Activated naive CD8-positive, alpha-beta T cell treated with anti-CD3 and anti-CD28 coated beads, Interleukin-2, amount 50 U/mL, for 16 hours (primary cell): Measurements from ENCODE around the gene GNB5.
"Not testable (repeated sequence)": the region's sequence is repeated elsewhere in the genome, so short reads cannot be mapped to it uniquely, and the experiment has no call there.

ENCODE experiments used
- DNase-seq: peaks from one replicate; pipeline ENCODE4 v3.0.0-alpha.2; 2020; ENCODE audit warnings: low read depth, low spot score

GNB5 gene

DNA sequence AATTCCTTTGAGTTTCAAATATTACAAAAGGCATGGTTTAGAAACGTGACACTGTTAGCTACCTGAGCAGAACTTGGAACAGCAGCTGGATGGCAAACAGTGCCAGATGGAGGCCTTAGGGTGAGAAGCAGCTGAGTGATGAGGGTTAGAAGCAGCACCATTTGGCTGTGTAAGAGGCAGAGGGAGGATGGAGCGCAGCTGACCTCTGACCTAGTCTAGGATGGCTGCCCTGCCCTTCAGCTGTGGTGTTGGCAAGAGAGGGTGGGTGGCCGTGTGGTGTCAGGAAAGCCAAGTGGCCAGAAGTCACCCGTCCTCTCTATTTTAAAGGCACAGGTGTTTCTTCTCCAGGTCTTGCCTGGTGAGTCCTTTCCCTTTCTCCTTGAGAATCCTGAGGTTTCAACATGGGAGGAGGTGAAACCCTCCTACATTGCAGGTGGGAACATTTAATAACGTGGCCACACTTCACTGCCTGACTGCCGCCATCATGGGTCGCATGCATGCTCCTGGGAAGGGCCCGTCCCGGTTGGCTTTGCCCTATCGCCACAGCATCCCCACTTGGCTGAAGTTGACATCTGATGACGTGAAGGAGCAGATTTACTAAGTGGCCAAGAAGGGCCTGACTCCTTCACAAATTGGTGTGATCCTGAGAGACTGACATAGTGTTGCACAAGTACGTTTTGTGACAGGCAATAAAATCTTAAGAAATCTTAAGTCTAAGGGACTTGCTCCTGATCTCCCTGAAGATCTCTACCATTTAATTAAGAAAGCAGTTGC lies 96.2 kb downstream of the GNB5 start:
- no peak for DNase-seq

DNA sequence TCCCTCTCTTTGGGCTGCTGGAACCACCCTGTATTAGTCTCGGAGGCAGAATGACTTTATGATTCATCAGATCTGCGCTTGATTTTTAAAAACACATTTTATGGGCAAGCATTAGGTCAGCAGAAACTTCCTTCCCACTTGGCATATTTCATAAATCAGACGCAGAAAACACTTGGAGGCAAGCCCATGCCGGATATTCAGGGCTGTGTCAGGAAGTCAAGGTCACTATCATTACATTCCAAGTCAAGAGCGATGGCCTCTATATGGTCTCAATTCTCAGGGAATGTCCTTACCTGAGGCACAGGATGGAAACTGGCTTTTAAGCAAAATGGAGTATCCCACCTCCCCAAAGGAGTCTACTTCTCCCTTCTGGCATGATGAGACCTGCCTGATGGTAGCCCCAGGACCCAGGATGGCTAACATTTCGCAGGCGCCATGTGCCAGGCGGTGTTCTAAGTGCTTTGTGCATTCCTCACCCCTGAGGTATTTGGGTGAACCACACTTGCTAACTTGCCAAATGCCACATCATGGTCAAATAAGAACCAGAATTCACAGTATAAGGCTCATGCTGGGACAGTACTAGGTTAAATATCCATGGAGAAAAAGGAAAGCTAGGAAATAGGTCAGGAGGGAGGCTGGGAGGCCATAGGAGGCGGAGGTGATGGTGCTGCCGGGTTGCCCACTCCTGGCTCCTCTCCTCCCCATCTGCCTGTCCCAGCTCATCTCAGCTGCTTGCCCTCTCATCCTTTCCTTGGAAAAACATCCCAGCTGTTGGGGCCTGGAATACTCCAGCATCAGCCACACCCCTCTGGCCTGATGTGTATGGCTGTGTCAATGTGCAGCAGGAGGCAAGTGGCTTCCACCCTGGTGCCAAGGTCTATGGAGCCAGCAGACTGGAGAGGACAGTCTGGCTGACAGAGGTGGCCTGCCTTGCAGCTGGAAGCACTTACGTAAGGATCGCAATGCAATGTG lies 97.4 kb downstream of the GNB5 start:
- DNase-seq, result no peak

DNA sequence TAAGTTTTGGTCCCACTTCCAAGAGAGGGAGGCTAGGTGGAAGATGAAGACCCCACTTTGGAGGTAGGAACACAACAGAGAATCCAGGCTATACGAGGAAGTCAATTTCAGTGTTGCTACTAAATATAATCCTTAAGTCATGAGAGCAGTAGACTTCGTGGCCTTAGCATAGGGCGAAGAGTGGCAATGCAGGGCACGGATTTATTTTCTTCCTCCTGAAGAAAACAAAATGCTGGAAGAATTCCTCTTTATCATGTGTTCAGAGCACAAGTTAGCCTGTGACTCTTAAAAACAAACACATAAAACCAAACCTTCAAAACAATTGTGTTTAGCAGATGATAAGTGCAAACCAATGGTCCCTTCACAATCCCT lies 98.0 kb downstream of the GNB5 start:
- DNase-seq, result no peak

DNA sequence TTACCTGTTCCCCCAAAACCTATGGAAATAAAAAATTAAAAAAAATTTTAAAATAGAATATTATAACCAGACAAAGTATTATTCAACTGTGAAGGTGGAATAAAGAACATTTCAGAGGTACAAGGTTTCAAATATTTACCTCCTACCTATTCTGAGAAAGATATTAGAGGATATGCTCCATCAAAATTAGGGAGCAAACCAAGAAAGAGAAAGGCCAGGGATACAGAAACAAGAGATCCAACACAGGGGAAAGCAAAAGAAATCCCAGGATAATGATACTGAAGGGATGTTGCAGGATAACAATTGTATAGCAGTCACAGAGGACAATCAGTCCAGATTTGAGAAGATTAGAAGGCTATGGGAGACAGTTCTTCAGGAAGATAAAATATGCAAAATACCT lies 101.0 kb downstream of the GNB5 start:
- no peak for DNase-seq

DNA sequence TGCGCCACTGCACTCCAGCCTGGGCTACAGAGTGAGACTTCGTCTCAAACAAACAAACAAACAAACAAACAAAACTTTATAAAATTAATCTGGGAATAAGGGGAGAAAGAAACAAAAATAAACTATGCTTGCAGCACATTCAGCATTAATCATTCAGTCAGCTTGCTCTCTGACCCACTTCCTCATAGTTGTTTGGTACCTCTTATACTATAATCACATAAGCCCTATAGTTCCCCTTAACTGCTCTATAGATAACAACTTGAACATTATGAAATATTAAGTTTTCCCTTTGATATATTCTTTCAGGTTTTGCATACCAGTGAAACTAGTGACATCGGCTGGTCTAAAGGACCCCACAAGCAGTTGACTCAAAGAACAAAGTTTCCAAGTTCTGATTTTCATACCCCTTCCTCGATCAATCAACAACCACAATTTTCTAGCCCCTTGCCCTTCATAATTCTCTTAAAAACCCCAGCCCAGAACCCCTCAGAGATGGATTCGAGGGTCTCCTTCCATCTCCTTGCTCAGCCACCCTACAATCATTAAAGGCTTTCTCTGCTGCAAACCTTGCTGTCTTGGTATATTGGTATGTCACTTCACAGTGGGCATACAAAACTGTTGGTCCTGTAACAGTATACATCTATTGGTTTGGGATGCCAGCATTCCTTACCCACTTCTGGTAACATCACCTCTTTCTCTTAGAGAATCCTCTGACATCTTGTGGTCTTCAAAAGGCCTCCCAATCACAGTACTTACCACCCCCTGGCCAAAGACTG lies 105.0 kb downstream of the GNB5 start:
- DNase-seq, result no peak

DNA sequence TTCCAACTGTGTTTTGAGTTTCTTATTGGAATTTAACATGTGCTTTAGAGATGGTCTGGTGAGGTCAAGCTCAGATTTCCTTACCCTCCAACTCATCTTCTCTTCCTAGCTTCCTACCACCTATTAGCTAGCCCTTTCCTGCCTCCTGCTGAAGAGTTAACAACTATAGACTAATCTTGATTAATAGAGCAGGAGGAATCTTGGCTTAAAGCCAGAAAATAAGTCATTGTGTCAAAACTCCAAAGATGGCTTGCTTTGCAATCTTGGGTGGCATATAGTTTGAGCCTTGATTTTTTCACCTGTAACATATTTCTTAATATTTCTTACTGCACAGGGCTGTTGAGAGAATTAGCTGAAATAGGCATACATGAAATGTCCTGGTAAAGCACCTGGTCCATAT lies 105.9 kb downstream of the GNB5 start:
- no peak for DNase-seq

DNA sequence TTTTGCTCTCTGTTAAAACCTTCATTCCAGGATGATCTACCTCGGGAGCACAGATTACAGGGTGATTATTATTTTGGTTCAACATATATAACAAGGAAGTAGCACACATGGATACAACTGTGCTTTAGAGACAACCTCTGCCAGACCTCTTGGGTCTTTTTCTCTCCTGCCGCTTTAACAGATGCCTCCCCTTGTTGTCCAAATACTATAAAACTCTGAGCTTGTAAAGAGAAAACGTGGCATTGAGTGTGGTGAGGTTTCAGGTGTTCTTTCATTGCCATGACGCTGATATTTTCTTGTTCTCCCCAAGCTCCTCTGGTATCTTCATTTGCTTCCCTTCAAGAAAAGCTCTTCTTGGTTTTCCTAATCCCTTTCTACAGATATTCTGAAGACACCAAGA lies 107.6 kb downstream of the GNB5 start:
- DNase-seq, result no peak

DNA sequence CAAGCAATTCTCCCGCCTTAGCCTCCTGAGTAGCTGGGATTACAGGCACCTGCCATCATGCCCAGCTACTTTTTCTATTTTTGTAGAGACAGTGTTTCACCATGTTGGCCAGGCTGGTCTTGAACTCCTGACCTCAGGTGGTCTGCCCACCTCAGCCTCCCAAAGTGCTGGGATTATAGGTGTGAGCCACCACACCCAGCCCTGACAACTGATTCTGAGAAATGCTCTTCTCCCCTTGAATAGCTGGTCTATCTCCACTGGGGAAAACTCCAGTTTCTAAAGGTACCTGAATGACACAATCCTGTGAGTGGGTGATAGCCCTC lies 108.2 kb downstream of the GNB5 start:
- not testable (repeated sequence) for DNase-seq

DNA sequence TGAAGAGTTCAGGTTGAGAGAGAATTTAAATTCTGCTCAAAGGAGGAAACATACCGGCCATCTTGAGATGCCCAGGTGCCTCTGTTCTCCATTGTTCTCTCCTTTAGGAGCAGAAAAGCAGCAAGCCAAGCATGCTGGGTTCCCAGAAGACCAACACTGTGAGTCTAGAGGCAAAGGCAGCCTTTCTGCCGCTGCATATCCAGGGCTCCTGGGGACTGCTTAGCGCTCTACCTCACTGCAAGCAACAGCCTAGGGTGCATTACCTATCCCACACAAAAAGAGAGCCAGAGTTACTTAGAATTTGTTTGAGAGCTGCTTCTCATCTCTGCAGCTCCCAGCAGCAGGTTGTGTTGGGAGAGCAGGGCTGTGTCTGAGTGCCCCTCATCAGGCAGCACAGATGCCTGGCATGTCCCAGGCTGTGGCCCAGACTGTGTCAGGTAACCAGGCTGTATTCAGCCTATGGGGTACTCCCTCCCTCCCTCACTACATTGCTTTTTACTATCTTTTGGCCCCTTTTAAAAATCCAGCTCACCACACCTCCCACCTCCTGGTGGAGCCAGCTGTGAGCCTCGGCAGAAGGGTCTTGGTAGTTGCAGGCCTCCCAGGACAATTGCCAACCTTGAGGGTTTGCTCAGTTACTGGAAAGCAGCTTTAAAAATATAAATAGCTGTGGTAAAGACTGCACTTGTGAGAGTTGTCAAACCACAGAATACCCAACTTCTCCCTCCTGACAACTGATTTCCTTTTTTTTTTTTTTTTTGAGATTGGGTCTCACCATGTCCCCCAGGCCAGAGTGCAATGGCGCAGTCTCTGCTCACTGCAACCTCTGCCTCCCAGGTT lies 108.8 kb downstream of the GNB5 start:
- no peak for DNase-seq

DNA sequence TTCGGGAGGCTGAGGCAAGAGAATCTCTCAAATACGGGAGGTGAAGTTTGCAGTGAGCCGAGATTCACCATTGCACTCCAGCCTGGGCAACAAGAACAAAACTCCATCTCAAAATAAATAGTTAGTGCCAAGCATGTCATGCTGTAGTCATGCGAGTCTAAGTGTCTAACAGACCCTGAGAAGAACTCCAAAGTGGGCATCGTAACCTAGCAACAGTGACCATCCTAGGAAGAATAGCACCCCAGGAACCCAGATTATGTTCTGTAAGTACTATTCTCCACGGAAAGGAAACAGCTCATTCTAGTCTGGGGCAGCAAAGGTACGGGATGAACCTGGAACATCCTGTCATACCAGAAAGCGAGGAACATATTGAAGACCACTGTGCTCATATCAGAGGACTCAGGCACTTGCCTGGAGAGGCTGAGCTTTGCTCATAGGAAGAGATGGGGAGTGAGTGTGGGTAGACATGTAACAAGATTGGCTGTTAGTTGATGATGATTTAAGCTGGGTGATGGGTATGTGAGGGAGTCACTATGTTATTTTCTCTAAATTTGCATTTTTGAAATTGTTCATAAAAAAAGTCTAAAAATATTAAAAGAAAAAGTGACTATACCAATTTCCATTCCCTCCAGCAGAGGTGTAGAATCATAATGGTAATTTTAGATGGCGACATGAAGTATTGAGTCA lies 110.3 kb downstream of the GNB5 start:
- no peak for DNase-seq

DNA sequence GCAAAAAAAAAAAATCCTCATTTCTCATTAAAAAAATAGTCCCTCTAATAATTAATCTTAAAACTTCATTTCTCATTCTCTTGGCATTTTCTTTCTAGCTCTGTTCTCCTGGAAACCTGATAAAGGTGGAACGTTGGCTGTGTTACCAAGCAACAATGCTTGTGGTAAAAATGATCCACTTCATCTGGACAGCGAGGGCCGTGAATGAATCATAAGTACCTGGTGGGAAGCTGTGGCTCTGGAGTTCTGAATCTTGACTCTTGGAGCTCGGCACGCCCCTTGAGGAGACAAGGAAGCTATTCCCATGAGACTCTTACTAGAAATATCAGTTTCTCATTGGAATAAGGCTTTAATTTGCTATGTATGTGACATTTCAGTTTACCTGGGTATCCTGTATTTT lies 111.2 kb downstream of the GNB5 start:
- DNase-seq, result no peak

DNA sequence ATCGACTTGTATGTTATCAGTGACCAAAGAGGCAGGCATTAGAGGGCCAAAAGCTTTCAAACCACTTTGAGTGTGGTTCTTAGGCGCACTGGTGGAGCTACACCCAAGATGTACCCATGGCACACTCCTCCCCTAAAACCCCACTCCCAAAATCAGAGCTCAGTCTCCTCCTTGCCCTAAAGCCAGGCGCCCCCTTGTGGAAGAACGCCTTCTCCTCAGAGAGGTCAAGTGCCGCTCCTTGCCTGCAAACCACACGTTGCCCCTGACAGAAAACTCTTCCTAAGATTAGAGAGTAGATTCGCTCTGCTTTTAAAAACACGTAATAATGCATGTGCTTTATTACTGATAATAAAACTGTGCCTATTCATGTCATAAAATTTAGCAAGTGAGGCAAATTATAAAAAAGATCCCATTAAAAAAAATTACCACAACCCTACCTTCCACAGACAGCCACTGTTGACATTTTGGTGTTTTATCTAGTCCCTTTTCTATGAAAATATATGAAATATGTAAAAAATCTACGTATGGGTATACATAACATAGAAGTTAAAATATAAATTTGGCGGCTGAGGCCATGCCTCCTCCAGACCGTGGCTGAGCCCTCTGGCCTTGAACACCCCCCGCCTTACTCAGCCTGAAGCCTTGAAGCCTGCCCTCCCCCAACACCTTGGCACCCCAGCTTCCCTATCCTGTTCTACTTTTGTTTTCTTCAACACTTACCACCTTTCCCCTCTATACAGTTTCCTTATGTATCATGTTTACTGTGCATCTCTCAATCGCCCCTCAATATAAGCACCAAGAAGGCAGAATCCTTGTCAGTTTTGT lies 112.1 kb downstream of the GNB5 start:
- DNase-seq, result peak; percentile 64

DNA sequence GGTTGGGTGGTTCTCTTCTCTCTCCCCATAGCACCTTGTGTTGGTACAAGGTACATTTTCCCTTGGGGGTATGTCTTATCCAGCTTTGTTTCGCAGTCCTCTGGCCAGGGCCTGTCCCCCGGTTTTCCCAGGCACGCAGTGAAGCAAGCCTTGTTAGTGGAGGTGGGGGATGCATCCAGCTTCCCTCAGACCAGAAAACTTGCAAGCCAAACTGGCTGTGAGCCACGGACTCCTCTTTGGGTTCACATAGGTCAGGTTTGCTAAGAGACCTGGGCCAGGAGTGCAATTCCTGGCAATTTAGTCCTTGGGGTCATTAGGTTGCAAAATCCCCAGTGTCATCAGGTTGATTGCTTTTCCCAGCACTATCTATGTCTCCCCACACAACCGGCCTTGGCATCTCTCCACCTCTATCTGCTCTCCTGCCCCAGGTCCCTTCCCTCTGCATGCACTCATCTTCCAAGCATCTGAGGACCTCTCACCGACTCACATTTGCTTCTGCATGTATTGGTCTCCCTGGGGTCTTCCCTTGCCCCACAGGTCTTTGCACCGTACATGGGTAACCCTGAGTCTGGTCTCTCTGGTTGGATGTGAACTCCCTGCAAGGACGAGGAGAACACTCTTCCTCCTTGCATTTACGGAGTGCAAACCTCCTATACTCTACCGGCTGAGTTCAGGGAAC lies 112.9 kb downstream of the GNB5 start:
- DNase-seq, result no peak

DNA sequence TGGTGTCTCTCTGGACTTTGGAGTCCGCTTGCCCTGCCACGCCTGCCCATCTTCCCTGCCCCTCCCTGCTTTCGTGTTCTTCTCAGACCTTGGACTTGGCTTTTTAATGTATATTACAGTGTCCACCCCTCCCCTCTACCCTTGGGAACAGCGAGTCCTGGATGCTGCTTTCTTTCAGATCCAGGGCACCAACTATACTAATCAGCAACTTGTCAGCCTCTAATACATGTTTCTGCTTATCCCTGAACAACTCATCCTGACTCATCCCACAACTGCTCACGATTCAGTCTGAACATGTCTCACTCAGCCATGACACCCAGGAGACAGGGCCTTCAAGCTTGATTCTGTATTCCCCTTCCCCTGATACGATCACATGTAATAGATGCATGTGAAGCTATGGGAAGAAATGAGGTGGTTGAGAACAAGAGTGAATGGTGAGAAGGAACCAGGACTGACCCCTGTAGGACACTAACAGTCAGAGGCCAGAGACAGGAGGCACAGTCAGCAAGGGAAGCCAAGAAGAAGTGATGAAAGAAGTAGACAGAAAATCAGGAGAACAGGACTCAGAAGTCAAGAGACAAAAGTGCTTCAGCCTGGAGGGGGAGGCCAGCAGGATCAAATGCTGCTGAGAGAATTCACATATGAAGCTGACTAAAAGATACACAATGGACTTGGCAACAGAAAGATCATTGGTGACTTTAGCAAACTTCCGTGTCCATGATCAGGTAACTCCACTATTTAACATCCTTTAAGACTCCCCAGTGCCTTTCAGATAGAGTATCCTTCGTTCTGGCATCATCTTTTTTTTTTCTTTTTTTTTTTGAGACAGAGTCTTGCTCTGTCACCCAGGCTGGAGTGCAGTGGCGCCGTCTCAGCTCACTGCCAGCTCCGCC lies 114.1 kb downstream of the GNB5 start:
- no peak for DNase-seq

DNA sequence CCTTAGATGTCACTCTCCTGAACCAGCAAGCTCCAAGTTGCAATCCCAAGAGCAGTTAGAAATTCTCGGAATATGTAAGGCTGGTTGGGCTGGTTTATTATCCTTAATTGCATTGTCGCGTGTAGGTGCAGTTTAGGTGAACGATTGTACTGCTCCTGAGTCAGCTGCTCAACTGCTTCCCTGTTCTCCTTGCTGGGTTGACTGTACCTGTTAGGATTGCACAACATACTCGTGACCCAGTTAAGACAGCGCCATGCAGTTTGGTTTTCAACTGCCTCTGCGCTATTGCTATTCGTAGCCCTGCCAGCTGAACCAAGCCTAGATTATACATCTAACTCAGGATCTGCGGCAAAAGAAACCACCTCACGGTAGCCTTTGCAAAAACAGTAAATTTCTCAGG lies 119.6 kb downstream of the GNB5 start:
- DNase-seq, result no peak

DNA sequence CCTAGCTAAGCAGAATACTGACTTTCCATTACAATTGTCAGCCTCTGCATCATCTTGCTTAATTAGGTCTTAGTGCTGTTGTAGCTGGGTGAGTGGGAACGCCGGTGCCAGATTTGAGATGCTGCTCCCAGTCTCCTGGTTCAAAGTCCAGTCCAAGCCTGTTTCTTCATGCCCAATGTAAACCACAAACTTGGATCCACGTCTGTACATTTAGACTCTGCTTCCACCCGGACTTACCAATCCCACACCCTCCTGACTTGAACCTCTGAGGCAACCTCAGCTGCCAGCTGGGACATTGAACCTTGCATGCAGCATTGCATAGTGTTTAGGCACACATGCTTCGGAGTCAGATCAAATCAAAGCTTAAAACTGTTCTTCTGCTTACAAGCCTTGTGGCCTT lies 121.6 kb downstream of the GNB5 start:
- DNase-seq, result no peak

DNA sequence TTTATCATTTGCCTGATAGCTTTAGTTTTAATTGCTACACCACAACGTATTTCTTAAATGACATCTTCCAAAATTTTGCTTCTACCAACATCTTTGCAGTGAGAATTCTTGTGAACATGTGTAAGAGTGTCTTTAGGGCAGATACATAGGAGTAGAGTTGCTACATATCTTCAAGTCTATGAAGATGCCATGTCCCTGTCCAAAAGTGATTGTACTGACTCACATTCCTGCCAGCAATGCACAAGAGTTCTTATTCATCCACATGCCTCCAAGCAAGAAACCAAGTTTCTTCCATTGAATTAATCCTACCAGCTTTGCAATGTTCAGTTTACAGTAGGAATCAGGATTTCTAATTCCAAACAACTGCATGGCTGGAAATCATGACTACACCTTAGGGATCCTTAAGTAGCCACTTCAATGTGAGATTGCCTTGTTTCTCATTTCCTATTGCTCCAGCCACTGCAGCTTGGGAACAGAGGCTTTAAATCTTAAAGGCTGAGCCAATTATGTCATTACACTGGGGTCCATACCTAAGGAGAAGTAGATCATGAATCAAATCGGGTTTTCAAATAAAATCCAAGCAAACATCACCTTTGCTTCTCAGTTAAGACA lies 123.1 kb downstream of the GNB5 start:
- DNase-seq, result no peak

DNA sequence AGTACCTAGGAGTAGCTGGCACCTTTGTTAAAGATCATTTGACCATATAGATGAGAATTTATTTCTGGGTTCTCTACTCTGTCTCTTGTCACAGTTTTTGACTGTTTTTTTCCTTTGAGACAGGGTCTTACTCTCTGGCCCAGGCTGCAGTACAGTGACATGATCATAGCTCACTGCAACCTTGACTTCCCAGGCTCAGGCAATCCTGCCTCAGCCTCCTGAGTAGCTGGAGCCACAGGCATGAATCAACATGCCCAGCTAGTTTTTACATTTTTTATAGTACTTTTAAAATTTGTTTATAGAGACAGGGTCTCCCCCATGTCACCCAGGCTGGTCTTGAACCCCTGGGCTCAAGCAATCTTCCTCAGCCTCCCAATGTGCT lies 123.7 kb downstream of the GNB5 start:
- no peak for DNase-seq
